A673 (cell line): ENCODE data around the gene ARSI.

Experiments used
- EZH2 ChIP-seq: fragments of 200-600 bp; sonication (generic); IDR thresholded peaks from 2 replicates; pipeline ENCODE4 v1.6.1; 2017; ENCODE audit warnings: borderline replicate concordance, low read depth, mild to moderate bottlenecking, mixed read lengths, antibody characterized with exemption, low read length; ENCODE audit not compliant: poor library complexity, severe bottlenecking
- TF ChIP-seq, protein P1 (sequence below): fragments of 300-800, 200-600 bp; sonication (generic); conservative IDR thresholded peaks from 2 replicates; pipeline ENCODE4 v1.5.1; 2017; ENCODE audit warnings: low read depth, mild to moderate bottlenecking, antibody characterized with exemption, low read length, moderate library complexity, mixed read lengths

DNA sequence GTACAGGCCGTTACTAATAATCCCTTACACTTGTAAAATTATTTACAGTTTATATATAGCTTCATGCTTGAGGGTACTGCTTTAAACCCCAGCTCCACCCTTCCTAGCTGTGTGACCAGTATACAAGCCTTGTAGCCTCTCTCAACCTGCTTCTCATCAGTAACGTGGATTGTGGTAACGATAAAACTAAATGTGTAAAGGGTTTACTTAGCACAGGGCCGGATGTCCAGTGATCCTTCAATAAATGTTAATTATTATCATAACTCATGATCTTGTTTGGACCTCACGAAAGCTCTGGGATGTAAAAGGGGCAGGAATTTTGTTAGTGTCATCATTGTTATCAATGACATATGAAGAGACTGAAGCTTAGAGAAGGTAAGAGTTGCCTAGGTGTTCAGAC lies 7.5 kb upstream of the ARSI start:
- TF ChIP-seq EZH2 = no peak
- TF ChIP-seq, protein P1, sequence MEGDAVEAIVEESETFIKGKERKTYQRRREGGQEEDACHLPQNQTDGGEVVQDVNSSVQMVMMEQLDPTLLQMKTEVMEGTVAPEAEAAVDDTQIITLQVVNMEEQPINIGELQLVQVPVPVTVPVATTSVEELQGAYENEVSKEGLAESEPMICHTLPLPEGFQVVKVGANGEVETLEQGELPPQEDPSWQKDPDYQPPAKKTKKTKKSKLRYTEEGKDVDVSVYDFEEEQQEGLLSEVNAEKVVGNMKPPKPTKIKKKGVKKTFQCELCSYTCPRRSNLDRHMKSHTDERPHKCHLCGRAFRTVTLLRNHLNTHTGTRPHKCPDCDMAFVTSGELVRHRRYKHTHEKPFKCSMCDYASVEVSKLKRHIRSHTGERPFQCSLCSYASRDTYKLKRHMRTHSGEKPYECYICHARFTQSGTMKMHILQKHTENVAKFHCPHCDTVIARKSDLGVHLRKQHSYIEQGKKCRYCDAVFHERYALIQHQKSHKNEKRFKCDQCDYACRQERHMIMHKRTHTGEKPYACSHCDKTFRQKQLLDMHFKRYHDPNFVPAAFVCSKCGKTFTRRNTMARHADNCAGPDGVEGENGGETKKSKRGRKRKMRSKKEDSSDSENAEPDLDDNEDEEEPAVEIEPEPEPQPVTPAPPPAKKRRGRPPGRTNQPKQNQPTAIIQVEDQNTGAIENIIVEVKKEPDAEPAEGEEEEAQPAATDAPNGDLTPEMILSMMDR = no peak
